NCI-H510A treated with DMSO at 0.1 percent for 48 hours (cell line): ENCODE measurements around the gene P2RY6.
A peak's percentile ranks its signal among the peaks of the same experiment; 100 is the strongest.

Experiments used
- DNase-seq: peaks from one replicate; lab custom pipeline; 2025; lab: John Stamatoyannopoulos, UW

Gene P2RY6

DNA sequence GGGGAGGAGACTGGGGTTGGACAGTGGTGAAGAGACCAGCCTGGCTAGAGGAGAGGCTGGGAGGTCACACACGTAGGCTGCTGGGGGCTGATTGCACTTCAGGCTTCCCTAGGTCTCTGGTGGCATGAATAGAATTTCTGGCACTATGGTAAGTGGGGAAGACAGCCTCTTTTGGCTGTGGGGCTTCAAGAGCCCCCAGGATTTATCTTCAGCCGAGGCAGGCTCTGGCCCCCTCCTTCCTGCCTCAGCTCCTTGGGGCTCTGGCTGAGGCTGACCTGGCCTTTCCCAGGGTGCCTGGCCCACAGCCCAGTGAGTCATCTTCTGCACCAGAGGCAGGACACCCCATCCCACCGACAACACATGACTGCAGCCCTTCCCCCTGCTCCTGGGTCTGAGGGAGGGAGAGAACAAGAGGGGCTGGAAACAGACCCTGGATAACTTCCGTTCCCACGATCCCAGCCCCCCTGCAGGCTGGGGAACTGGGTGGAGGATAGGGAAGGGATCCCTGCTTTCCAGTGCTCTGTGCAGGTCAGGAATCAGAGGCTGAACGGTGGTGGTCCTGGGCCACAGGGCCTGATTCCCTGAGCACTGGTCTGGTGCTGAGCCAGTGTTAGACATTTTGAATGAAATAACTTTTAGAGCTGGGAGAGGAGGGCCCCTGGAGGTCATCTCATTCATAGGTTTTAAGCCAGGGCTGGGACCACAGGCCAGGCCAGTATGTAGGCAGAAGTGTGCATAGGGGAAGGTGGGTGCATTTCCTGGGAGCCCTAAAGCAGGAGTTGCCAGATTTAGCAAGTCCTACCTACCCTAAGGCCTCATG is 62.5 kb downstream of the P2RY6 start:
- DNase-seq, result no peak

DNA sequence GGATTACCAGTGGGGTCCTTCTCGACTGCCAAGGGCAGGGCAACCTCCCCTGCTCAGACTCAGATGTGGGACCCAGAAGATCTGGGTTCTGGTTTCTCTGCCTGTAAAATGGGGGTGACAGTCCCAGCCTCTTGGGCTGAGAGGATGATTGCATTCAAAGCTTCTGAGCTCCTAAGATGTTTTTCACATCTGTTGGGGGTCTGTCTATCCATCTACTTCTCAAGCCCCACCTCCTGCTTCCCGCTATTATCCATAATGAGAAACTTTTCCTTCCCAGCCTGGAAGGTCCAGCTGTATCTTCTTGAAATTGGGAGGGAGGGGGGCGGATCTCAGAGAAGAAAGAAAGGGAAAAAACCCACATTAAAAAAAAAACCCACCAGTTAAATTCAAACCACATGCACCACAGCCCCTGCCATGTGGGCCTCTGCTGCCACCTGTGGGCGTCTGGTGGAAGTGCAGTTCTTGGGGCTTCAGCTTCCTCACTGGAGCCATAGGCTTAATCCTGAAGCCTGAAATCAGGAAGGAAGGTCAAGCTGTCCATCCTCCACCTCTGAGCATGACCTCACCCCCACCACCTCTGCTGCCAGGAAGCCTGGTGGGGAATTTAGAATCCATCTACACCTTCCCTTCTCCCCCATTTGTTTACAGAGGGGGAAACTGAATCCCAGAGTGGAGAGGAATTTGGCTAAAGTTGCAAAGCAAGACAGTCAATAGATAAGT is 63.2 kb downstream of the P2RY6 start:
- DNase-seq, result peak; percentile 90

- DNase-seq, result no peak
These were observed 65.7 kb downstream of the P2RY6 start for GRCh38 chr11:73337846-73338245.

- no peak for DNase-seq
These were observed 66.1 kb downstream of the P2RY6 start for GRCh38 chr11:73338279-73338678.

DNA sequence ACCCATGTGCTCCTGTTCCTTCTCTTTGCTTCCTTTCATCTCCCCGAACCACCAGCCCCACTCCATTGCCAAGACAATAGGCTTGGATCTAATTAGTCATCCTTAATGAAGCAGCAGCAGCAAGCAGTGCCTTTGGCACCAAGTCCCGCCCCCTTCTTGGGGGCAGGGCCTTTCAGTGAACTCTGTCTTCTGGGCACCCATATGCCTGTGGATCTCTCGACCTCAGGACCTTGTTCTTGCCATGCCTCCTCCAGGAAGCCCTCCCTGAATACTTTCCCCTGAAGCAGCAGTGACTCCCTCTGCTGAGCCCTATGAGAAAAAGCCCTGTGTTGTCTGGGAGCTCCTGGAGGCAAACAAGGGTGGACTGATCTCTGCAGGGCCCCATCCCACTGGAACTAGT is 68.0 kb downstream of the P2RY6 start:
- DNase-seq, result no peak

DNA sequence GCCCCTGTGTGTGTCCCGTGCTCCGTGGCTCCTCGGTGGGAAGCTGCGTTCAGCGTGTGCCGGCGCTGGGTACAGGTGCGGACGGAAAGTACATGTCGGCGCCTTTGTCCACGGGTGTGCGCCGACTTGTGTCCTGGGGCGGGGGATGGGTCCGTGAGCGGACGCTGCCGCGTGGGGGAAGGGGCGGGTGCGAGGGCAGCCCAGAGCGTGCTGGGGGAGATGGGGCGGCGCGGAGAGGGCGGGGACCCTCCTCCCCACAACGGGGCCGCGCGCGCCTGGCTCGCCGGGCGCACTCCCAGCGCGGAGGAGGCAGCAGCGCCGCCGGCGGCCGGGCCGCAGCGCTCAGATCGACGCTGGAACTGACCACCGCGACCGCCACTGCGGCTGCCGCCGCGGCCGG is 70.5 kb downstream of the P2RY6 start:
- DNase-seq, result peak; percentile 59

DNA sequence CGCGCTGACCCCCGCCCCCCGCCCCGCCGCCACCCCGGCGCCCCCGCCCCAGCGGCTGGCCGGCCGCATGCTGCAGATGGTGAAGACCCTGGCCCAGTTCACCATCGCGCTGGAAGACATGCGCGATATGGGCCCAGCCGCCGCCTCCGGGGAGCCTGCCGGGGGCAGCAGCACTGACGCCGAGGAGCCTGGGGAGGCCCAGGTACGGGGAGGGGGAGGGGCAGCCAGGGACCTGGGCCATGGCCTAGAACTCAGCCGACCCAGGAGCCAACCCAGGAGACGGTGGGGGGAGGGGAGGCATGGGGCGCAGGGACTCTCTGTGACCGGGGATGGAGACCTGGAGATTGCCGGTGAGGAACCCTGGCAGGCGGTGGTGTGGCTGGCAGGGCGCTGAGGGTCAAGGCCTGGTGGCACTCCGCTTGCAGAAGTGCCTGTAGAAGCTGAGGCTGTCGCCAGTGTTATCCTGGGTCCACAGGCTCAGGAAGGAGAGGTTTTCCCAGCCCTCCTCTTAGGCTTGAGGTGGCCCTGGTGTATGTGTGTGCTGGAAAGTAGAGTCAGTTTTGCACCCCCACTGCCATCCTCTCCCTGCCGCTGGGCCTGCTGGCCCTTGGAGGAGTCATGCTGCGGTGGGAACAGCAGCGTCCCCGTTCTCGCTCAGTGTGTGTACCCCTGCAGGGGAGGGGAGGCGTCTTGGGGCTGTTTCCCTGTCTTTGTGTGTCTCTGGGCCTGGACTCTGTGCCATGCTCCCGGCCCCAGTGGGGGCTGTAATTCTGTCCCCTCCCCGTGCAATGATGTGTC is 71.1 kb downstream of the P2RY6 start:
- no peak for DNase-seq

DNA sequence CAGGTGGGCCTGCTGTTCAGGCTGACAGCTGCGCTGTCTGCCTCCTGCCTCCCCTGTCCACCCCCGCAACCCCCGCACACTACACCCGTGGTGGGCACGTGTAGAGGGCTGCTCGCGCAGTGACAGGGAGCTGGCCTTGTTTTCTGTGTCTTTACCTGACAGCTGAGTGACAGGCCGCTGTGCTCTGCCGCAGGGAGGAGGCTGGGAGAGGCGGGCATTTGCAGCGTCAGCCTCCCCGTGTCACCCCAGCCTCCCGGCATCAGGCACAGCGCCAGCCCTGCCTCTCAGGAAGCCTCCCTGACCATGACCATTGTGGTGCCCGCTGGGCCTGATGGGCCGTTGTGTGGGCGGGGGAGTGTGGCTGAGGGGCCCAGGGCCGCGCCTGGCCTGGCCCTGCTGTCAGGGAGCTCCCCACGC is 72.1 kb downstream of the P2RY6 start:
- no peak for DNase-seq

DNA sequence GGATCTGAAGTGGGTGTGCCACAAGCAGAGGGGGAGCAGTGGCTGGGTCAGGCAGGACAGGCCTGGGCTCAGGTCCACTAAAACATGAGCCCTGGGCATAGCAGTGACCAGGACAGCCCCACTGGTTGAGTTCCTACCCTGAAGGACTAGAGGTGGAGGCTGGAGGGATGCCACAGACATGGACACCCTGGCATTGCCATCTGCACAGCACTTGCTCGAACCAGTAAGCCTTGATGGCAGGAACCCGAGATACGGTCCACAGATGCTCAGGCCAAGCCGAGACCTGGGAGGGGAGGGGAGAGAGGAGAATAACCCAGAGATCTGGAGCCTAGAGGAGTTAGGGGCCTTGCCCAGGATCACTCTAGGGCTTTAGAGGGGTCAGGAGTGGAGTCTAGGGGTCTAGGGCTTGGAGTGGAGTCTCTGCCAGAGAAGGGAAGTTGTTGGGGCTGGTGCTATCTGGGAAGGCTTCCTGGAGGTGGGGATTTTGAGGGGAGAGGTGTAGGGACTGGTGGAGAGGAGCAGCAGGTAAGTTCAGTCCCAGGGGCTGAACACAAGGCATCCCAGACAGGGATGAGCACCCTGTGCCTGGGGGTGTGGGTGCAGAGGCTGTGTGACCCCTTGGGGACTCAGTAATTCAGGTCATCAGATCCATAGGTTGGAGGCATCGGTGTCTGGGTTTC is 73.5 kb downstream of the P2RY6 start:
- no peak for DNase-seq

DNA sequence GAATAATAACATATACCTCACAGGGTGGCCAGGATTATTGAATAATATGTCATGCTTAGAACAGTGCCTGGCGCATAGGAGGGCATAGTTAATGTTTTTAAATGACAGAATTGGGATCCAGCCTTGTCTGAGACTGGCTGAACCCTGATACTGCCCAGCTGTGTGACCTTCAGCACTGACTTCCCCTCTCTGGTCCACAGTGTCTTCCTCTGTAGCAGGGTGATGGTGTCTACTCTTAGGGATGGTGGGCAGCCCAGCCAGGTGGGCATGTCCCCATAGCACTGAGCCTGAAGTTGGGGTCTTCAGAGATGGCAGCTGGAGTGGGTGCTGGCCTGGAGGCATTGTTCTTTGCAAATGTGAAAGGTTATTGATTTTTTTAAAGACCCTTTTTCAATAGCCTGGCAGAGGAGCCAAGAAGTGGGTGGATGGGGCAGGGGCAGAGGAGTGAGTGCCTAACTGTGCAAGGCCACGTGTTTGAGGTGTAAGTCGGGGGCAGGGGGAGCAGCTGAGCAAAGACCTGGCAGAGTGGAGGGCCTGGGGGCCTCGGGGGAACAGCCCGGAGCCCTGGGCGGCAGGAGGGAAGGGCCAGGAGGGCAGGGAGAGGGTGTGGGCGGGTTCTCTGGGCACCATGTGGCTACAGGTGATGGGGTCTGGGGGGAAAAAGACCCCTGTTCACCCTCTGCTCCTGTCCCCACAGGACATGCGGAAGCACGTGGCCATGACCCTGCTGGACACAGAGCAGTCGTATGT is 74.2 kb downstream of the P2RY6 start:
- DNase-seq, result no peak

DNA sequence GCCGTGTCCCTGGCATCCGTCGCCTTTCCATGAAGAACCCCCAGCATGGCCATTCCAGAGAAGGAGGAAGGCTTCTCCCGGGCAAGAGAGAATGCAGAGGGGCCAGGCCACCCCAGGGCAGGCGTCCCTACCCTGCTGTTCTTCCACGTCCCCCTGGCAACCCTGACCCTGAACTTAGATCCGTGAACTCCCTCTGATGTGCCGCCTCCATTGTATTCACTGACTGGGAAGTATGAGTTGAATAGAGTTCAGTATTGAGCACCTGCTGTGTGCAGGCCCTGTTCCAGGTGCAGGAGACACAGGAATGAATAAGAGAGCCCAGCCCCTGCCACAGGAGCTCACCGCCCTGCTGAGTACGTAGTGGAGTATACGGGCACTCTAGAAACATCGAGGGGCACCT is 74.9 kb downstream of the P2RY6 start:
- DNase-seq, result no peak
